SK-N-SH (cell line): ENCODE results near the gene MEIS1. TPM values are rescaled to one million over a fixed set of nuclear protein-coding genes. Genes with fewer than 3 reads are reported as not detected.

ENCODE experiments used
- CTCF ChIA-PET: fragments of 300-600, 350-600 bp; formaldehyde crosslinking; extraction: SDS; loops from one replicate; lab custom pipeline; 2021; lab: Yijun Ruan, JAX
- POLR2A ChIA-PET: fragments of 350-600 bp; sonication (Branson Sonifier 250); formaldehyde crosslinking; extraction: SDS; loops from one replicate; lab custom pipeline; 2020; ENCODE audit warnings: antibody characterized with exemption, inconsistent platforms; lab: Yijun Ruan, JAX
- DNase-seq: peaks from one replicate; pipeline ENCODE4 v3.0.0; 2012
- H2AFZ ChIP-seq: fragments of 200-600 bp; sonication (generic); 2 replicates; pipeline ENCODE4 v1.8.1; 2016; ENCODE audit warnings: antibody characterized with exemption, mild to moderate bottlenecking, low read depth
- H3F3A ChIP-seq: fragments of 200-600 bp; sonication (generic); replicated peaks from 2 replicates; pipeline ENCODE3; 2016; ENCODE audit warnings: antibody characterized with exemption, mild to moderate bottlenecking; ENCODE audit not compliant: insufficient read depth
- H3K27ac ChIP-seq, 2 experiments: fragments of 200-500 bp in 1 of 2; fragments of 200-600 bp in 1 of 2; sonication (Bioruptor generic) in 1 of 2; sonication (generic), shearing (Covaris generic) in 1 of 2; 2 replicates each; pipeline versions ENCODE4 v1.5.1 to v1.6.1; 2014 to 2016; ENCODE audit warnings: low read depth in 2 of 2, inconsistent platforms in 1 of 2, low read length in 1 of 2, mild to moderate bottlenecking in 1 of 2, mixed read lengths in 1 of 2
- H3K27me3 ChIP-seq: fragments of 200-600 bp; sonication (generic), shearing (Covaris generic); 2 replicates; pipeline ENCODE4 v1.6.1; 2016; ENCODE audit warnings: mixed run types; ENCODE audit not compliant: insufficient read depth
- H3K36me3 ChIP-seq, 2 experiments: fragments of 200-500 bp in 1 of 2; fragments of 200-600 bp in 1 of 2; sonication (Bioruptor generic) in 1 of 2; sonication (generic) in 1 of 2; replicated peaks in 1 of 2; 2 replicates each; pipeline versions ENCODE3 to v1.5.1; 2014 to 2016; ENCODE audit warnings: low read length in 1 of 2, mild to moderate bottlenecking in 1 of 2; ENCODE audit not compliant: insufficient read depth in 2 of 2, control insufficient read depth in 1 of 2
- H3K4me1 ChIP-seq, 2 experiments: fragments of 200-500 bp in 1 of 2; fragments of 200-600 bp in 1 of 2; sonication (Bioruptor generic) in 1 of 2; sonication (generic), shearing (Covaris generic) in 1 of 2; 2 replicates each; pipeline versions ENCODE4 v1.5.1 to v1.6.1; 2014 to 2016; ENCODE audit warnings: low read depth in 1 of 2, low read length in 1 of 2, mixed run types in 1 of 2; ENCODE audit not compliant: insufficient read depth in 2 of 2, control insufficient read depth in 1 of 2
- H3K4me2 ChIP-seq: fragments of 200-600 bp; sonication (generic), shearing (Covaris generic); 2 replicates; pipeline ENCODE4 v1.6.1; 2017; ENCODE audit warnings: mixed run types
- H3K4me3 ChIP-seq, 2 experiments: fragments of 200-500 bp in 1 of 2; fragments of 200-600 bp in 1 of 2; sonication (Bioruptor generic) in 1 of 2; sonication (generic), shearing (Covaris generic) in 1 of 2; 2 replicates each; pipeline versions ENCODE4 v1.5.1 to v1.8.1; 2014 to 2016; ENCODE audit warnings: low read depth in 2 of 2, inconsistent platforms in 1 of 2, low read length in 1 of 2, mild to moderate bottlenecking in 1 of 2, mixed read lengths in 1 of 2, moderate library complexity in 1 of 2
- H3K79me2 ChIP-seq: fragments of 200-600 bp; sonication (generic); 2 replicates; pipeline ENCODE4 v1.8.1; 2017; ENCODE audit warnings: mild to moderate bottlenecking; ENCODE audit not compliant: insufficient read depth
- H3K9ac ChIP-seq: fragments of 200-600 bp; sonication (generic); 2 replicates; pipeline ENCODE4 v1.6.1; 2017; ENCODE audit warnings: mixed run types
- H3K9me2 ChIP-seq: fragments of 200-600 bp; sonication (generic); 2 replicates; pipeline ENCODE4 v1.6.1; 2017; ENCODE audit warnings: mixed run types
- H3K9me3 ChIP-seq: fragments of 200-600 bp; sonication (generic); 2 replicates; pipeline ENCODE4 v1.6.1; 2017; ENCODE audit warnings: mixed run types, mild to moderate bottlenecking, moderate library complexity
- H4K20me1 ChIP-seq: fragments of 200-600 bp; sonication (generic); 2 replicates; pipeline ENCODE4 v1.6.1; 2017; ENCODE audit warnings: mild to moderate bottlenecking, mixed run types; ENCODE audit not compliant: insufficient read depth
- EZH2phosphoT487 ChIP-seq: fragments of 200-600 bp; sonication (generic); IDR thresholded peaks from 2 replicates; pipeline ENCODE4 v1.6.1; 2017; ENCODE audit warnings: low read depth, mixed run types, mild to moderate bottlenecking, antibody characterized with exemption, moderate library complexity, borderline replicate concordance
- FOXJ3 ChIP-seq: sonication (generic); formaldehyde crosslinking; IDR thresholded peaks from 2 replicates; pipeline ENCODE4 v1.5.1; 2020; ENCODE audit warnings: mild to moderate bottlenecking, missing genetic modification reagents
- FOXM1 ChIP-seq: IDR thresholded peaks from 2 replicates; pipeline ENCODE4 v1.4.0; 2012; ENCODE audit warnings: low read depth, mild to moderate bottlenecking
- NRF1 ChIP-seq: IDR thresholded peaks from 2 replicates; pipeline ENCODE4 v1.6.1; 2012; ENCODE audit warnings: low read depth, mild to moderate bottlenecking, low read length
- POLR2AphosphoS5 ChIP-seq: IDR thresholded peaks from 2 replicates; pipeline ENCODE4 v1.6.1; 2012; ENCODE audit warnings: low read depth, low read length
- RCOR1 ChIP-seq: fragments of 150-350 bp; IDR thresholded peaks from 2 replicates; pipeline ENCODE4 v1.6.1; 2017; ENCODE audit warnings: antibody characterized with exemption, low read length
- RFX5 ChIP-seq: IDR thresholded peaks from 2 replicates; pipeline ENCODE4 v1.6.1; 2012; ENCODE audit warnings: mild to moderate bottlenecking, improper control_type of control experiment, low read length
- SMC3 ChIP-seq: IDR thresholded peaks from 2 replicates; pipeline ENCODE4 v1.6.1; 2012; ENCODE audit warnings: low read depth, low read length, improper control_type of control experiment
- WGBS: methylation state at CpG from one replicate; pipeline ENCODE4 v1.1.6; 2017; ENCODE audit warnings: low lambda C conversion rate; 5-methylcytosine and 5-hydroxymethylcytosine counted together
- polyA plus RNA-seq, 3 experiments: library from polyadenylated mRNA; depleted of rRNA; stranded (reverse); fragments of >200 nt; gene quantifications; 2 replicates each; pipeline ENCODE4 v1.2.3, GENCODE V29; 2012
- TF ChIP-seq, protein P1 (sequence below): IDR thresholded peaks from 2 replicates; pipeline ENCODE4; 2012
- TF ChIP-seq, protein P2 (sequence below): fragments of 150-350 bp; IDR thresholded peaks from 2 replicates; pipeline ENCODE4 v1.6.1; 2017; ENCODE audit warnings: antibody characterized with exemption, low read length, low read depth, borderline replicate concordance
- TF ChIP-seq, protein P3 (sequence below): fragments of 150-350 bp; IDR thresholded peaks from 2 replicates; pipeline ENCODE4 v1.6.1; 2016; ENCODE audit warnings: mild to moderate bottlenecking, low read depth, low read length
- TF ChIP-seq, protein P4 (sequence below): IDR thresholded peaks from 2 replicates; pipeline ENCODE4 v1.4.0; 2012; ENCODE audit warnings: low read depth, borderline replicate concordance

The MEIS1 gene
- polyA plus RNA-seq, 1 of the 3 experiments (the other 2 are of a cell fraction) = 16.9 TPM

DNA sequence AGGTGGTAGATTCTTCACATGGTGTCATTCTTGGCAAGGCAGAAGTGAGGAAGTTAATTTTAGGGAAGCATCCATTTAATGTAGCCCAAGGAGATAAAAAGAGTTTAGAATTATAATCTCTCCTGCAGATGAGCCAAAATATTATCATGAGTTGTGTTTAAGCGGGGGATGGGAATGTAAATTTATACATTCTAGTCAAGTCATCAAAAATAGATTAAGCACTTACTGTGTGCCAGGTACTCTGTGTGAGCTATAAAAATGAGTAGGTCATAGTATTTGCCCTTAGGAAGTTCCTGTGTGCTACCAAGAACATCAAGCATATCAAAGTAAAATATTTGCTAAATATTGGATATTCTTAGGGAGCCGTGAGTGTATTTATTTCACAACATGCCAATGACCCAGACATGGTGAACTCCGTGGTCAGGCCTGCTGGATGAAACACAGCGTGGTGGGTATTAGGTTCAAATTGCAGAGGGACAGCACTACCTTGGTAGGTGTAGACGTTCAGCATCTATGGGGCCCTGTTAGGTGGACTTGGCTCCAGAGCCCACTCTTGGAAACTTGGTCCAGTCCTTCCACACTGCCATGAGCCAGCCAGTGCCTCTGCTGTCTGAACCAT is 37.4 kb downstream of the MEIS1 start:
- Histone ChIP-seq H3K4me2 (no peak overlapping the region), H2AFZ (no peak overlapping the region), H4K20me1 (peaks cover 15% of the 10 kb centered on the region; the same call in 1 of the 2 replicates), H3K36me3 (peaks cover 57 to 79% of the 10 kb centered on the region in 2 experiments), H3F3A (no peaks in the 10 kb centered on the region), H3K4me3 (no peak overlapping the region), H3K9me2 (no peaks in the 10 kb centered on the region), H3K27ac (no peak overlapping the region), H3K27me3 (no peaks in the 10 kb centered on the region), H3K9ac (no peak overlapping the region), H3K79me2 (peaks cover 27% of the 10 kb centered on the region), H3K9me3 (no peaks in the 10 kb centered on the region), H3K4me1 (peaks cover 0 to 11% of the 10 kb centered on the region in 2 experiments; a peak in 2 of 4 replicates)
- TF ChIP-seq, protein P1, sequence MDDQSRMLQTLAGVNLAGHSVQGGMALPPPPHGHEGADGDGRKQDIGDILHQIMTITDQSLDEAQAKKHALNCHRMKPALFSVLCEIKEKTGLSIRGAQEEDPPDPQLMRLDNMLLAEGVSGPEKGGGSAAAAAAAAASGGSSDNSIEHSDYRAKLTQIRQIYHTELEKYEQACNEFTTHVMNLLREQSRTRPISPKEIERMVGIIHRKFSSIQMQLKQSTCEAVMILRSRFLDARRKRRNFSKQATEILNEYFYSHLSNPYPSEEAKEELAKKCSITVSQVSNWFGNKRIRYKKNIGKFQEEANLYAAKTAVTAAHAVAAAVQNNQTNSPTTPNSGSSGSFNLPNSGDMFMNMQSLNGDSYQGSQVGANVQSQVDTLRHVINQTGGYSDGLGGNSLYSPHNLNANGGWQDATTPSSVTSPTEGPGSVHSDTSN = no peak
- no peak for TF ChIP-seq SMC3
- TF ChIP-seq FOXJ3 (CRISPR knock-in tag) = no peak
- TF ChIP-seq POLR2AphosphoS5 = no peak
- TF ChIP-seq, protein P2, sequence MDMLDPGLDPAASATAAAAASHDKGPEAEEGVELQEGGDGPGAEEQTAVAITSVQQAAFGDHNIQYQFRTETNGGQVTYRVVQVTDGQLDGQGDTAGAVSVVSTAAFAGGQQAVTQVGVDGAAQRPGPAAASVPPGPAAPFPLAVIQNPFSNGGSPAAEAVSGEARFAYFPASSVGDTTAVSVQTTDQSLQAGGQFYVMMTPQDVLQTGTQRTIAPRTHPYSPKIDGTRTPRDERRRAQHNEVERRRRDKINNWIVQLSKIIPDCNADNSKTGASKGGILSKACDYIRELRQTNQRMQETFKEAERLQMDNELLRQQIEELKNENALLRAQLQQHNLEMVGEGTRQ = no peak
- TF ChIP-seq EZH2phosphoT487 = no peak
- no peak for TF ChIP-seq NRF1
- TF ChIP-seq, protein P3, sequence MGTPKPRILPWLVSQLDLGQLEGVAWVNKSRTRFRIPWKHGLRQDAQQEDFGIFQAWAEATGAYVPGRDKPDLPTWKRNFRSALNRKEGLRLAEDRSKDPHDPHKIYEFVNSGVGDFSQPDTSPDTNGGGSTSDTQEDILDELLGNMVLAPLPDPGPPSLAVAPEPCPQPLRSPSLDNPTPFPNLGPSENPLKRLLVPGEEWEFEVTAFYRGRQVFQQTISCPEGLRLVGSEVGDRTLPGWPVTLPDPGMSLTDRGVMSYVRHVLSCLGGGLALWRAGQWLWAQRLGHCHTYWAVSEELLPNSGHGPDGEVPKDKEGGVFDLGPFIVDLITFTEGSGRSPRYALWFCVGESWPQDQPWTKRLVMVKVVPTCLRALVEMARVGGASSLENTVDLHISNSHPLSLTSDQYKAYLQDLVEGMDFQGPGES = no peak
- TF ChIP-seq, protein P4, sequence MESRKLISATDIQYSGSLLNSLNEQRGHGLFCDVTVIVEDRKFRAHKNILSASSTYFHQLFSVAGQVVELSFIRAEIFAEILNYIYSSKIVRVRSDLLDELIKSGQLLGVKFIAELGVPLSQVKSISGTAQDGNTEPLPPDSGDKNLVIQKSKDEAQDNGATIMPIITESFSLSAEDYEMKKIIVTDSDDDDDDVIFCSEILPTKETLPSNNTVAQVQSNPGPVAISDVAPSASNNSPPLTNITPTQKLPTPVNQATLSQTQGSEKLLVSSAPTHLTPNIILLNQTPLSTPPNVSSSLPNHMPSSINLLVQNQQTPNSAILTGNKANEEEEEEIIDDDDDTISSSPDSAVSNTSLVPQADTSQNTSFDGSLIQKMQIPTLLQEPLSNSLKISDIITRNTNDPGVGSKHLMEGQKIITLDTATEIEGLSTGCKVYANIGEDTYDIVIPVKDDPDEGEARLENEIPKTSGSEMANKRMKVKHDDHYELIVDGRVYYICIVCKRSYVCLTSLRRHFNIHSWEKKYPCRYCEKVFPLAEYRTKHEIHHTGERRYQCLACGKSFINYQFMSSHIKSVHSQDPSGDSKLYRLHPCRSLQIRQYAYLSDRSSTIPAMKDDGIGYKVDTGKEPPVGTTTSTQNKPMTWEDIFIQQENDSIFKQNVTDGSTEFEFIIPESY = no peak
- TF ChIP-seq FOXM1 = no peak
- no peak for TF ChIP-seq RCOR1
- TF ChIP-seq RFX5 = no peak
- no peak for DNase-seq
- WGBS = 94% methylated on average over 5 of the region's 5 CpGs
- POLR2A ChIA-PET = no interaction called here
- CTCF ChIA-PET = interaction anchor here (0.9 kb wide), 1 partner anchor 35 kb away, joined by 3 read pairs; no protein-coding TSS in a partner anchor
